ENCODE data around the gene OR51G2.

OR51G2 gene

DNA sequence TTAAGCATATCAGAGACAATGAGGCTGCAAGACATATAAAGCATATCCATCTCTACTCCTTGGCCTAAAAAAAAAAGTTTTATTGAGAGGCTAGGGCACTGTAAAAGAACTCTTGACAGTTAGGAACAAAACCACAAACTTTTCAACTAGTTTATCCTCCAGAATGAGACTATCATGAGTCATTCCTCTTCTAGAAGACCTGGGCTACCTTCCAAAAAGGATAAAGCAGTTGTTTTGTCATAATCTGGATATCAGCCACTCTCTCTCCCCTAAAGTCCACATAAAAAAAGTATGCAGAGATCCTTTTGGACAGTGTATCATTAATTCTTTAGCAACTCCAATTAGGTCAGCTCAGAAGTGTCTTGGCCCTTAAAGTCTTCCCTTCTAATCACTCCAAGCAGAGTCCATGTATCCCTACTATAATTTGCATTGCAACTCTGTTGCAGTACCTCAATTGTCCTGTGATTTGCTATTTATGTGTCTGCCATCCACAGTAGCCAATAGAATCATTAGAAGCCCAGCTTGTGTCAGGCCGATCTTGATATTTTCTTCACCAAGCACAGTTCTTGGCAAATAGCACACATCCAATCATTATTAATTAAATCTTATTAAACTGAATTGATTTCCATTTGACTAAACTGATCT, 27.0 kb downstream of the OR51G2 start:
- TF ChIP-seq, protein P1, sequence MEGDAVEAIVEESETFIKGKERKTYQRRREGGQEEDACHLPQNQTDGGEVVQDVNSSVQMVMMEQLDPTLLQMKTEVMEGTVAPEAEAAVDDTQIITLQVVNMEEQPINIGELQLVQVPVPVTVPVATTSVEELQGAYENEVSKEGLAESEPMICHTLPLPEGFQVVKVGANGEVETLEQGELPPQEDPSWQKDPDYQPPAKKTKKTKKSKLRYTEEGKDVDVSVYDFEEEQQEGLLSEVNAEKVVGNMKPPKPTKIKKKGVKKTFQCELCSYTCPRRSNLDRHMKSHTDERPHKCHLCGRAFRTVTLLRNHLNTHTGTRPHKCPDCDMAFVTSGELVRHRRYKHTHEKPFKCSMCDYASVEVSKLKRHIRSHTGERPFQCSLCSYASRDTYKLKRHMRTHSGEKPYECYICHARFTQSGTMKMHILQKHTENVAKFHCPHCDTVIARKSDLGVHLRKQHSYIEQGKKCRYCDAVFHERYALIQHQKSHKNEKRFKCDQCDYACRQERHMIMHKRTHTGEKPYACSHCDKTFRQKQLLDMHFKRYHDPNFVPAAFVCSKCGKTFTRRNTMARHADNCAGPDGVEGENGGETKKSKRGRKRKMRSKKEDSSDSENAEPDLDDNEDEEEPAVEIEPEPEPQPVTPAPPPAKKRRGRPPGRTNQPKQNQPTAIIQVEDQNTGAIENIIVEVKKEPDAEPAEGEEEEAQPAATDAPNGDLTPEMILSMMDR (IDR thresholded peaks at IDR 0.05; ENCODE audit: low read depth, low read length) = peak; percentile 30
- peak; percentile 94 for DNase-seq (ENCODE audit: low read depth, low spot score)
- H3K4me3 ChIP-seq (ENCODE audit: low read depth, low read length) = no peak overlapping the region
- in situ Hi-C loops (cut with HindIII; ENCODE audit: low sequenced_read_pairs) = no loop called here

GRCh38 chr11:4890279-4890678, 28.9 kb downstream of the OR51G2 start:
- TF ChIP-seq, protein P1 (IDR thresholded peaks at IDR 0.05; ENCODE audit: low read depth, low read length) = no peak
- in situ Hi-C loops (cut with HindIII; ENCODE audit: low sequenced_read_pairs) = no loop called here
- no peak overlapping the region for H3K4me3 ChIP-seq (ENCODE audit: low read depth, low read length)
- DNase-seq (ENCODE audit: low read depth, low spot score) = no peak

DNA sequence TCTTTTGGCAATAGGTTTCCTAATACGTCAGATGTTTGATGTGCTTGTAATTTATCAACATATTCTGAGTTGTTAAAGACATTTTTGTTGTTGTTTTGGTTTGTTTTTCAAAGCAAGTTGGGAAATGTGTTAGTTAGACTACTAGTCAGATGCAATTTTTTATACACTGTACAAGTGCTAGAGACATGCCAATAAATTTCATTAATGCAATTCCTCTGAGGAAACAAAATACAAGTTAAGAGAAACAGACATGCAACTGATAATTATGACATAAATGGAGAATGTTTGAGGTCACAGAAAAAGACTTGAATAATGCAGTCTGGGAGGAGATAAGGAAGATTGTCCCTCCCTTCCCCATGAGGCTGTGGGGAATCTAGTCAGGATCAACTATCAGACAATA, 31.6 kb downstream of the OR51G2 start:
- TF ChIP-seq, protein P1 (IDR thresholded peaks at IDR 0.05; ENCODE audit: low read depth, low read length) = no peak
- in situ Hi-C loops (cut with HindIII; ENCODE audit: low sequenced_read_pairs) = no loop called here
- no peak for DNase-seq (ENCODE audit: low read depth, low spot score)

GRCh38 chr11:4886186-4886585, 33.0 kb downstream of the OR51G2 start:
- in situ Hi-C loops (cut with HindIII; ENCODE audit: low sequenced_read_pairs) = no loop called here
- DNase-seq (ENCODE audit: low read depth, low spot score) = no peak
- TF ChIP-seq, protein P1 (IDR thresholded peaks at IDR 0.05; ENCODE audit: low read depth, low read length) = no peak
- no peak overlapping the region for H3K4me3 ChIP-seq (ENCODE audit: low read depth, low read length)

More for the DNA sequence above, 31.6 kb downstream of the OR51G2 start:
- H3K4me3 ChIP-seq (ENCODE audit: low read depth, low read length) = no peak overlapping the region

GRCh38 chr11:4884361-4884760, 34.8 kb downstream of the OR51G2 start:
- TF ChIP-seq, protein P1 (IDR thresholded peaks at IDR 0.05; ENCODE audit: low read depth, low read length) = no peak
- in situ Hi-C loops (cut with HindIII; ENCODE audit: low sequenced_read_pairs) = no loop called here
- H3K4me3 ChIP-seq (ENCODE audit: low read depth, low read length) = no peak overlapping the region
- DNase-seq (ENCODE audit: low read depth, low spot score) = peak; percentile 38

DNA sequence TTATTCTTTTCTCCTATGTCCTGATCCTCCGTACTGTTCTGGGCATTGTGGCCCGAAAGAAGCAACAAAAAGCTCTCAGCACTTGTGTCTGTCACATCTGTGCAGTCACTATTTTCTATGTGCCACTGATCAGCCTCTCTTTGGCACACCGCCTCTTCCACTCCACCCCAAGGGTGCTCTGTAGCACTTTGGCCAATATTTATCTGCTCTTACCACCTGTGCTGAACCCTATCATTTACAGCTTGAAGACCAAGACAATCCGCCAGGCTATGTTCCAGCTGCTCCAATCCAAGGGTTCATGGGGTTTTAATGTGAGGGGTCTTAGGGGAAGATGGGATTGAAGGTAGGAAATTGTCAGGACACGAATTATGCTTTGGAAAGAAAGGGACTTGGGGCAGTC, 36.6 kb downstream of the OR51G2 start:
- no peak for DNase-seq (ENCODE audit: low read depth, low spot score)
- H3K4me3 ChIP-seq (ENCODE audit: low read depth, low read length) = no peak overlapping the region
- in situ Hi-C loops (cut with HindIII; ENCODE audit: low sequenced_read_pairs) = no loop called here
- TF ChIP-seq, protein P1 (IDR thresholded peaks at IDR 0.05; ENCODE audit: low read depth, low read length) = no peak

All from astrocyte of the spinal cord (primary cell).